AG10803 (cell line): Measurements from ENCODE around the gene FOXO6.

ENCODE experiments used
- DNase-seq: peaks from one replicate; pipeline ENCODE4 v3.0.0; 2010; ENCODE audit warnings: low read depth
- H3K4me3 ChIP-seq: 2 replicates; pipeline ENCODE4 v1.5.1; 2011; ENCODE audit warnings: mild to moderate bottlenecking, low read length, control low read depth
- TF ChIP-seq, protein P1 (sequence below): conservative IDR thresholded peaks from 2 replicates; pipeline ENCODE4 v1.5.1; 2011; ENCODE audit warnings: mild to moderate bottlenecking, low read length, control low read depth, inconsistent platforms

Gene FOXO6

DNA sequence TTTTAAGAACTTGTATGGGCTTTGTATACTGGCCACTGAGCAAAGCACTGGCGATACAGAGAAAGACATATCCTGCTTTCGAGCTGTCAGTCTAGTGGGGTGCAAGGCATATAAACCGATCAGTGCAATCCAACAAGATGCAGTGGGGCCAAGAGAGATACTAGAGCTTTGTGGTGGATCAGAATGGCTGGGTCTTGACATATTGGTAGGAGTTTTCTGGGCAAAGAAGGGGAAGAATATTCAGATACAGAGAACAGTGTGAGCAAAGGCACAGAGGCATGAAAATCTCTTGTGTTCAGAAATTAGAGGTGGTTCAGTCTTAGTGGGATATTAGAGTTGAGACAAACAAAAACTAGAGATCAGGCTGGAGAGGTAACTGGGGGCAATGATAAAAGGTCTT, 49.2 kb downstream of the FOXO6 start:
- TF ChIP-seq, protein P1, sequence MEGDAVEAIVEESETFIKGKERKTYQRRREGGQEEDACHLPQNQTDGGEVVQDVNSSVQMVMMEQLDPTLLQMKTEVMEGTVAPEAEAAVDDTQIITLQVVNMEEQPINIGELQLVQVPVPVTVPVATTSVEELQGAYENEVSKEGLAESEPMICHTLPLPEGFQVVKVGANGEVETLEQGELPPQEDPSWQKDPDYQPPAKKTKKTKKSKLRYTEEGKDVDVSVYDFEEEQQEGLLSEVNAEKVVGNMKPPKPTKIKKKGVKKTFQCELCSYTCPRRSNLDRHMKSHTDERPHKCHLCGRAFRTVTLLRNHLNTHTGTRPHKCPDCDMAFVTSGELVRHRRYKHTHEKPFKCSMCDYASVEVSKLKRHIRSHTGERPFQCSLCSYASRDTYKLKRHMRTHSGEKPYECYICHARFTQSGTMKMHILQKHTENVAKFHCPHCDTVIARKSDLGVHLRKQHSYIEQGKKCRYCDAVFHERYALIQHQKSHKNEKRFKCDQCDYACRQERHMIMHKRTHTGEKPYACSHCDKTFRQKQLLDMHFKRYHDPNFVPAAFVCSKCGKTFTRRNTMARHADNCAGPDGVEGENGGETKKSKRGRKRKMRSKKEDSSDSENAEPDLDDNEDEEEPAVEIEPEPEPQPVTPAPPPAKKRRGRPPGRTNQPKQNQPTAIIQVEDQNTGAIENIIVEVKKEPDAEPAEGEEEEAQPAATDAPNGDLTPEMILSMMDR, result no peak
- no peak for DNase-seq
- no peak overlapping the region for H3K4me3 ChIP-seq

DNA sequence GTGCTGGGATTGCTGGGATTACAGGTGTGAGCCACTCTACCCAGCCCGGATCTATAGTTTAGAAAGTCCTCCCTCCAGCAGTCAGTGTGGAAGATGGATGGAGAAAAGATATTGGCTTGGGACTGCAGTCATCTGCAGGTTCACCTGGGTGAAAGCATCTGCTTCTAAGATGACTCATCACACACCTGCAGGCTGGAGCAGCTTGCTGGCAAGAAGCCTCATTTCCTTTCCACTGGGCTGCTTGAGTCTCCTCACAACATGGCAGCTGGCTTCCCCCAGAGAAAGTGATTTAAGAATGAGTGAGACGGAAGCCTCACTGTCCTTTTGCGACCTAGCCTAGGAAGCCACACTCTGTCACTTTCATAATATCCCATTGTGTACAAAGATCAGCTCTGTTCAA, 50.0 kb downstream of the FOXO6 start:
- TF ChIP-seq, protein P1, result no peak

DNA sequence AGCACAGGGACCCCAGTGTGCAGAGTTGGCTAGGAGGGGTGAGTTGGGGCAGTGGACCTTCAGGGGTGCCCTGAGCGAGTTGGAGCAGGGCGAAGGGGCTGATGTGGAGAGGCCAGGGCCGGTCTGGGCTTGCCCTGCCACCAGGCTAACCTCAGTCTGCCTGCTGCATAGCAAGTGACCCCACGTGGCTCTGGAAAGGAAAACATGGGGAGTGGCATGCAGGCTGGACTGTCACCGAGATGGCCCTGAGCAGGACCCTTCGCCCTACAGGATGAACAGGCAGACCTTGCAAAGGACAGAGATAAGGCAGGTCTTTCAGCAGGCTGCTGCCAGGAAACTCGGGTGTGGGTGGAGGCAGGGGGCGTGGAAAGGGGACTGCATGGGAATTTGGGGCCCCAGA, 51.5 kb downstream of the FOXO6 start:
- TF ChIP-seq, protein P1, result no peak
- DNase-seq, result no peak
- no peak overlapping the region for H3K4me3 ChIP-seq

More for the DNA sequence above, 50.0 kb downstream of the FOXO6 start:
- no peak overlapping the region for H3K4me3 ChIP-seq
- DNase-seq, result no peak

DNA sequence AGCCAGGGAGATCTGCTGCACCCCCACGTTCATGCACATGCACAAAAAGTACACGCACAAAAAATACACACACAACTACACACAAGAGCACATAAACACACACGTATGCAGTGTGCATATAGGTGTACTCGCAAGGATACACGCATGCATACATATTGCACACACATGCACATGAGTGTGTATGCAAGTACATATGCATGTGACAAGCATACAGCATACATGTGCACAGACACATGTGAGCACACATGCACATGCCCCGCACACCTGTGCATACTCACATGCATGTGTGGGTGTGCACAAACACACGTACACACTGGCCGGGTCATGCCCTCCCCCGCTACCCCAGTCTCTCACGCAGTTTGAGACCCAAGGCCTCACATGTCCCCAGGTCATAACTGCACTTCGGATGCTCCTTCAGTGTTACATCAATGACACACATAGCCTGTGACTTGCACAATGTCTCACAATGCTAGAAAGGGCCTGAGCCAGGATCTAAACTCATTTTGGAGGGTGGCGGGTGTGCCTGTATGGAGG, 52.6 kb downstream of the FOXO6 start:
- no peak overlapping the region for H3K4me3 ChIP-seq
- TF ChIP-seq, protein P1, result no peak
- DNase-seq, result no peak

DNA sequence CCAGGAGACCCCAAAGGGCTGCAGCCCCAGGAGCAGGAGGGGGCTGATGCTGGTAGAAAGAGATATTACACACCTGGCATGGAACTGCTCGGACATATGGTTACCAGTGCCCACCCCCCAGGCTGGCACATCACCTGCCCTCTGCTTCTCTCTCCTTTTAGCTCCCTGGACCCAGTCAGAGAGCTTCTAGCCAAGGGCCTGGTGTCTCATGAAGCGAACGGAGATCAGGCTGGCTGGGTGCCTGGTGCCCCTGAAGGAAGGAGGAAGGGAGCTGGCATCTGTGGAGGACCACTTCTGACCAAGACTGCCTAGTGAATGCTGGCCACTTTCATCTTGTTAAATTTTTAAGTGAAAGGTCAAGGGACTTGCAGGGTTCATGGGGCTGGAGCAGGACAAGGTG, 53.1 kb downstream of the FOXO6 start:
- TF ChIP-seq, protein P1, result no peak
- H3K4me3 ChIP-seq, result no peak overlapping the region

DNA sequence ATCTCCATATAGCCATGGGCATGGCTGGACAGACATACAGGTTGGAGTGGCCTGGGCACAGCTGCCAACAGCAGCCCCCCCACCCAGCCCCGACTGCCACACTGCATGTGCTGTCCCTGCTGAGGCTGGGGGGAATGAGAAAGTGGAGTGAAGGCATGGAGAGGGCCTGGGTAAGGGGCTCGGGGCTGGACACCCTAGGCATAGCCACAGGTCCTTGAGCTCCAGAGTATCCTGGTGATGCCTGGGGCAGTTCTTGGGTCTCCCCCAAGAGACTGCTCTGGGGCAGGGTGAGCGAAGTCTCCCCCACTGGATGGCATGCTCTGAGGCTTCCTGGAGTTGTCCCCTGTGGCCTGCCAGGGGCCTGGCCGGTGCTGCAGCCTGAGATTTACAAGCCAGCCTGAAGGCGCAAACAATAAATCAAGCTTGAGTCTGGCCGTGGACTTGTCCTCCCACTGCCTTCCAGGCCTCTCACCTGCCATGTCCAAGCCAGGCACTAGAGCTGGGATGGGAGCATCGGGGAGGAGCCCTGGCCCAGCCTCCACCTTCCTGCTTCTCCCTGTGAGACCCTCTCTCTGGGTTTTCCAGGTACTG, 53.6 kb downstream of the FOXO6 start:
- DNase-seq, result no peak

More for the DNA sequence above, 53.1 kb downstream of the FOXO6 start:
- no peak for DNase-seq

DNA sequence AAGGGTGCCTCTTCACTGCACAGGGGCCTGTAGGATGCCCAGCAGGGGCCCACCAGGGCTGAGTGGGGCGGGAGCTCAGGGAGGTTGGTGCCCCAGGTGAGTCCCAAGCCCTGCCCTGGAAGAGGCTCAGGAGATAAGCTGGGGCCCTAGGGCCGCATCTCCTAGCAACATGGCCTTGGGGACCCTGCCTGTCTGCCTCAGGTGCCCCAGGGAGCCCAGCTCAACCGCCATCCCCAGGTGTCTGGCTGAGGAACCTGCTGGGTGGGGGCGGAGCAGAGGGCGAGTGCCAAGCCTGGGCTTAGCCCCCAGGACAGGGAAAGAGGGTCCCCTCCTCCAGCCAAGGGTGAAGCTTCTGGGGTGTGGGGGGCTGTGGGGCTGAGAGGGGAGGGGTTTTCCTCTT, 54.8 kb downstream of the FOXO6 start:
- no peak overlapping the region for H3K4me3 ChIP-seq

More for the DNA sequence above, 53.6 kb downstream of the FOXO6 start:
- H3K4me3 ChIP-seq, result no peak overlapping the region
- TF ChIP-seq, protein P1, result no peak

More for the DNA sequence above, 54.8 kb downstream of the FOXO6 start:
- no peak for DNase-seq
- TF ChIP-seq, protein P1, result no peak
